Muscle layer of duodenum (tissue), 2 donors: Measurements from ENCODE around the gene MSH3.
A peak's percentile ranks its signal among the peaks of the same experiment; 100 is the strongest.

Source experiments
- H3K27ac ChIP-seq: one replicate; pipeline ENCODE4 v1.7.0; 2013; ENCODE audit warnings: mild to moderate bottlenecking, low read length
- H3K27me3 ChIP-seq: one replicate; pipeline ENCODE4 v1.7.0; 2013; ENCODE audit warnings: low read depth, mild to moderate bottlenecking, control low read depth, low read length
- H3K36me3 ChIP-seq, 2 donors: one replicate each; pipeline ENCODE4 v1.7.0; 2013; ENCODE audit warnings: low read length in 2 of 2, control low read depth in 1 of 2, mild to moderate bottlenecking in 1 of 2; ENCODE audit not compliant: insufficient read depth in 2 of 2, control insufficient read depth in 1 of 2
- H3K4me1 ChIP-seq, 2 donors: one replicate each; pipeline ENCODE4 v1.7.0; 2013; ENCODE audit warnings: low read length in 2 of 2, mild to moderate bottlenecking in 2 of 2, control low read depth in 1 of 2, moderate library complexity in 1 of 2; ENCODE audit not compliant: insufficient read depth in 2 of 2, control insufficient read depth in 1 of 2
- H3K4me3 ChIP-seq, 2 donors: one replicate each; pipeline ENCODE4 v1.7.0; 2013; ENCODE audit warnings: low read length in 2 of 2, low read depth in 1 of 2, mild to moderate bottlenecking in 1 of 2
- H3K9me3 ChIP-seq, 2 donors: one replicate each; pipeline ENCODE4 v1.7.0; 2013; ENCODE audit warnings: low read length in 2 of 2, control low read depth in 1 of 2, mild to moderate bottlenecking in 1 of 2; ENCODE audit not compliant: control insufficient read depth in 1 of 2
- donor health status: healthy.

Gene MSH3

GRCh38 chr5:80654391-80655230, at the start of gene MSH3, which contains the start of gene DHFR:
Gene MSH3, plus strand, starts transcription at chr5:80654652. Its CDS starts 76 bp downstream, at chr5:80654728.
Gene DHFR, minus strand, starts transcription at chr5:80654983. Its CDS starts 494 bp downstream, at chr5:80654489.
- Histone ChIP-seq H3K4me1 (peaks cover 8 to 21% of the 10 kb centered on the region in 2 donors), H3K27me3 (no peaks in the 10 kb centered on the region), H3K9me3 (no peaks in the 10 kb centered on the region), H3K36me3 (peaks cover 5 to 16% of the 10 kb centered on the region in 2 donors), H3K27ac (peak within 1 kb of the TSS; percentile 83), H3K4me3 (peak within 1 kb of the TSS; percentile 82 to 85)

GRCh38 chr5:80607343-80607742, 47.1 kb upstream of the MSH3 start:
- no peaks in the 10 kb centered on the region for H3K36me3 ChIP-seq
- no peak overlapping the region for H3K4me3 ChIP-seq
- H3K27me3 ChIP-seq, result no peaks in the 10 kb centered on the region
- peaks cover 0 to 4% of the 10 kb centered on the region in 2 donors for H3K9me3 ChIP-seq
- no peaks in the 10 kb centered on the region for H3K4me1 ChIP-seq
- no peak overlapping the region for H3K27ac ChIP-seq

- Histone ChIP-seq H3K36me3 (no peaks in the 10 kb centered on the region), H3K4me3 (no peak overlapping the region), H3K4me1 (no peaks in the 10 kb centered on the region), H3K27me3 (no peaks in the 10 kb centered on the region), H3K27ac (no peak overlapping the region), H3K9me3 (peaks cover 0 to 4% of the 10 kb centered on the region in 2 donors)
Measured at GRCh38 chr5:80607832-80608231, 46.6 kb upstream of the MSH3 start.

- peaks cover 0 to 4% of the 10 kb centered on the region in 2 donors for H3K9me3 ChIP-seq
- H3K4me3 ChIP-seq, result no peak overlapping the region
- no peak overlapping the region for H3K27ac ChIP-seq
- H3K4me1 ChIP-seq, result no peaks in the 10 kb centered on the region
- no peaks in the 10 kb centered on the region for H3K27me3 ChIP-seq
- H3K36me3 ChIP-seq, result no peaks in the 10 kb centered on the region
Measured at GRCh38 chr5:80608731-80609130, 45.7 kb upstream of the MSH3 start.

- Histone ChIP-seq H3K36me3 (no peaks in the 10 kb centered on the region), H3K9me3 (peaks cover 0 to 4% of the 10 kb centered on the region in 2 donors), H3K27me3 (no peaks in the 10 kb centered on the region), H3K4me3 (no peak overlapping the region), H3K4me1 (no peaks in the 10 kb centered on the region), H3K27ac (no peak overlapping the region)
Measured at GRCh38 chr5:80609692-80610091, 44.8 kb upstream of the MSH3 start.

- Histone ChIP-seq H3K4me1 (no peaks in the 10 kb centered on the region), H3K27me3 (no peaks in the 10 kb centered on the region), H3K27ac (no peak overlapping the region), H3K36me3 (no peaks in the 10 kb centered on the region), H3K4me3 (no peak overlapping the region), H3K9me3 (no peaks in the 10 kb centered on the region)
Measured at GRCh38 chr5:80615266-80615914, 39.1 kb upstream of the MSH3 start.

- H3K27ac ChIP-seq, result no peak overlapping the region
- H3K27me3 ChIP-seq, result no peaks in the 10 kb centered on the region
- H3K36me3 ChIP-seq, result no peaks in the 10 kb centered on the region
- H3K9me3 ChIP-seq, result no peaks in the 10 kb centered on the region
- no peaks in the 10 kb centered on the region for H3K4me1 ChIP-seq
- H3K4me3 ChIP-seq, result no peak overlapping the region
Measured at GRCh38 chr5:80618438-80618837, 36.0 kb upstream of the MSH3 start.

GRCh38 chr5:80619086-80619485, 35.4 kb upstream of the MSH3 start:
- Histone ChIP-seq H3K4me1 (no peaks in the 10 kb centered on the region), H3K9me3 (no peaks in the 10 kb centered on the region), H3K36me3 (no peaks in the 10 kb centered on the region), H3K27me3 (no peaks in the 10 kb centered on the region), H3K27ac (no peak overlapping the region), H3K4me3 (no peak overlapping the region)

- no peaks in the 10 kb centered on the region for H3K9me3 ChIP-seq
- no peaks in the 10 kb centered on the region for H3K27me3 ChIP-seq
- H3K4me1 ChIP-seq, result no peaks in the 10 kb centered on the region
- H3K4me3 ChIP-seq, result no peak overlapping the region
- no peaks in the 10 kb centered on the region for H3K36me3 ChIP-seq
- no peak overlapping the region for H3K27ac ChIP-seq
Measured at GRCh38 chr5:80620211-80620610, 34.2 kb upstream of the MSH3 start.

- Histone ChIP-seq H3K36me3 (no peaks in the 10 kb centered on the region), H3K4me1 (no peaks in the 10 kb centered on the region), H3K27me3 (no peaks in the 10 kb centered on the region), H3K9me3 (no peaks in the 10 kb centered on the region), H3K4me3 (no peak overlapping the region), H3K27ac (no peak overlapping the region)
Measured at GRCh38 chr5:80622756-80623155, 31.7 kb upstream of the MSH3 start.

GRCh38 chr5:80623999-80624398, 30.5 kb upstream of the MSH3 start:
- no peak overlapping the region for H3K27ac ChIP-seq

More at GRCh38 chr5:80623999-80624398, 30.5 kb upstream of the MSH3 start:
- no peaks in the 10 kb centered on the region for H3K36me3 ChIP-seq
- no peaks in the 10 kb centered on the region for H3K27me3 ChIP-seq
- H3K9me3 ChIP-seq, result no peaks in the 10 kb centered on the region
- no peaks in the 10 kb centered on the region for H3K4me1 ChIP-seq
- no peak overlapping the region for H3K4me3 ChIP-seq
